Astrocyte (in vitro differentiated cells and primary cell): ENCODE data around the gene ARMH3. TPM values are rescaled to one million over a fixed set of nuclear protein-coding genes. Genes with fewer than 3 reads are reported as not detected.

ENCODE experiments used
- DNase-seq: peaks from one replicate; pipeline ENCODE4 v3.0.0-alpha.2; 2010; ENCODE audit warnings: low read depth
- FAIRE-seq: peaks from 2 replicates; lab custom pipeline; 2011; peaks lifted over from hg19 to GRCh38; lab: Jason Lieb, UNC
- H2AFZ ChIP-seq: 2 replicates; pipeline ENCODE4 v1.6.0; 2012; ENCODE audit warnings: low read depth, low read length, inconsistent platforms
- H3K27ac ChIP-seq: 2 replicates; pipeline ENCODE4 v1.5.1; 2011; ENCODE audit warnings: low read depth, low read length, inconsistent platforms
- H3K27me3 ChIP-seq: 2 replicates; pipeline ENCODE4 v1.6.0; 2011; ENCODE audit warnings: low read length, inconsistent platforms; ENCODE audit not compliant: insufficient read depth
- H3K36me3 ChIP-seq: 2 replicates; pipeline ENCODE4 v1.5.1; 2011; ENCODE audit warnings: low read length, inconsistent platforms; ENCODE audit not compliant: insufficient read depth
- H3K4me1 ChIP-seq: 2 replicates; pipeline ENCODE4 v1.5.1; 2011; ENCODE audit warnings: low read length, inconsistent platforms; ENCODE audit not compliant: insufficient read depth
- H3K4me2 ChIP-seq: 2 replicates; pipeline ENCODE4 v1.6.0; 2012; ENCODE audit warnings: low read length, inconsistent platforms
- H3K4me3 ChIP-seq: 2 replicates; pipeline ENCODE4 v1.5.1; 2011; ENCODE audit warnings: low read depth, mild to moderate bottlenecking, low read length, inconsistent platforms; ENCODE audit not compliant: insufficient read depth
- H3K79me2 ChIP-seq: 2 replicates; pipeline ENCODE4 v1.6.0; 2012; ENCODE audit warnings: mild to moderate bottlenecking, low read length, inconsistent platforms; ENCODE audit not compliant: insufficient read depth
- H3K9ac ChIP-seq: 2 replicates; pipeline ENCODE4 v1.6.0; 2012; ENCODE audit warnings: mild to moderate bottlenecking, low read length, inconsistent platforms
- H3K9me3 ChIP-seq: 2 replicates; pipeline ENCODE4 v1.5.1; 2012; ENCODE audit warnings: low read depth, mild to moderate bottlenecking, low read length, inconsistent platforms; ENCODE audit not compliant: insufficient read depth
- H4K20me1 ChIP-seq: 2 replicates; pipeline ENCODE4 v1.6.0; 2012; ENCODE audit warnings: low read length, inconsistent platforms; ENCODE audit not compliant: insufficient read depth
- H3K27ac Mint-ChIP-seq: one replicate; pipeline ENCODE4 v1.8.0; 2021; ENCODE audit warnings: mild to moderate bottlenecking, mixed read lengths; ENCODE audit not compliant: unreplicated experiment
- H3K27me3 Mint-ChIP-seq: one replicate; pipeline ENCODE4 v1.8.0; 2021; ENCODE audit warnings: low read depth, mixed read lengths; ENCODE audit not compliant: unreplicated experiment
- H3K36me3 Mint-ChIP-seq: one replicate; pipeline ENCODE4 v1.8.0; 2021; ENCODE audit warnings: low read depth, mixed read lengths; ENCODE audit not compliant: unreplicated experiment
- H3K4me1 Mint-ChIP-seq: one replicate; pipeline ENCODE4 v1.8.0; 2021; ENCODE audit warnings: low read depth, mixed read lengths; ENCODE audit not compliant: unreplicated experiment
- H3K4me3 Mint-ChIP-seq: one replicate; pipeline ENCODE4 v1.8.0; 2021; ENCODE audit warnings: mild to moderate bottlenecking, moderate library complexity, mixed read lengths; ENCODE audit not compliant: unreplicated experiment
- H3K9me3 Mint-ChIP-seq: one replicate; pipeline ENCODE4 v1.8.0; 2021; ENCODE audit warnings: mild to moderate bottlenecking, mixed read lengths; ENCODE audit not compliant: unreplicated experiment
- CTCF ChIP-seq: IDR thresholded peaks from 2 replicates; pipeline ENCODE4 v1.5.1; 2011; ENCODE audit warnings: low read depth, mild to moderate bottlenecking, inconsistent platforms, low read length, moderate library complexity; ENCODE audit not compliant: insufficient read depth
- EZH2 ChIP-seq: IDR thresholded peaks from 2 replicates; pipeline ENCODE4 v1.6.1; 2012; ENCODE audit warnings: mild to moderate bottlenecking, low read length, inconsistent platforms; ENCODE audit not compliant: insufficient read depth
- total RNA-seq: library from RNA; stranded (reverse); gene quantifications from 2 replicates; pipeline ENCODE4 v1.2.1, GENCODE V29; 2021

The ARMH3 gene
- total RNA-seq, 1 donor from 2014 or later, result 22.6 TPM

GRCh38 chr10:101833466-101833865 is 222.5 kb downstream of the ARMH3 start:
- FAIRE-seq, result no peak
- Mint-ChIP-seq H3K27me3 (no peaks in the 10 kb centered on the region), H3K36me3 (peaks cover 4% of the 10 kb centered on the region), H3K9me3 (no peaks in the 10 kb centered on the region), H3K27ac (no peak overlapping the region), H3K4me3 (no peak overlapping the region), H3K4me1 (peaks cover 10% of the 10 kb centered on the region)
- no peak overlapping the region for H2AFZ ChIP-seq
- H4K20me1 ChIP-seq, result peaks cover 10% of the 10 kb centered on the region
- H3K9ac ChIP-seq, result no peak overlapping the region
- no peak overlapping the region for H3K4me2 ChIP-seq
- no peaks in the 10 kb centered on the region for H3K79me2 ChIP-seq
- no peak for DNase-seq
- H3K27ac ChIP-seq, result no peak overlapping the region
- no peak overlapping the region for H3K4me3 ChIP-seq
- no peaks in the 10 kb centered on the region for H3K36me3 ChIP-seq
- H3K9me3 ChIP-seq, result no peaks in the 10 kb centered on the region
- no peaks in the 10 kb centered on the region for H3K27me3 ChIP-seq
- peaks cover 16% of the 10 kb centered on the region for H3K4me1 ChIP-seq
- TF ChIP-seq EZH2 (no peak), CTCF (no peak)

GRCh38 chr10:101832325-101832771 is 223.6 kb downstream of the ARMH3 start:
- Mint-ChIP-seq H3K4me1 (peaks cover 10% of the 10 kb centered on the region), H3K4me3 (no peak overlapping the region), H3K27ac (no peak overlapping the region), H3K36me3 (peaks cover 9% of the 10 kb centered on the region), H3K27me3 (no peaks in the 10 kb centered on the region), H3K9me3 (no peaks in the 10 kb centered on the region)
- DNase-seq (no peak), FAIRE-seq (no peak)
- H2AFZ ChIP-seq, result no peak overlapping the region
- H3K4me1 ChIP-seq, result peaks cover 16% of the 10 kb centered on the region
- H3K4me2 ChIP-seq, result no peak overlapping the region
- H4K20me1 ChIP-seq, result peaks cover 6% of the 10 kb centered on the region
- H3K36me3 ChIP-seq, result no peaks in the 10 kb centered on the region
- H3K27me3 ChIP-seq, result no peaks in the 10 kb centered on the region
- H3K79me2 ChIP-seq, result no peaks in the 10 kb centered on the region
- no peak overlapping the region for H3K4me3 ChIP-seq
- no peak overlapping the region for H3K27ac ChIP-seq
- no peak overlapping the region for H3K9ac ChIP-seq
- no peak for TF ChIP-seq EZH2
- TF ChIP-seq CTCF, result no peak
- no peaks in the 10 kb centered on the region for H3K9me3 ChIP-seq

- H3K79me2 ChIP-seq, result no peaks in the 10 kb centered on the region
- Mint-ChIP-seq H3K36me3 (peaks cover 13% of the 10 kb centered on the region), H3K4me1 (peaks cover 10% of the 10 kb centered on the region), H3K27me3 (no peaks in the 10 kb centered on the region), H3K9me3 (no peaks in the 10 kb centered on the region), H3K27ac (no peak overlapping the region), H3K4me3 (peak overlapping the region; percentile 78)
- FAIRE-seq (peak; percentile 70), DNase-seq (no peak)
- H3K4me3 ChIP-seq, result peak overlapping the region; percentile 65
- H3K27ac ChIP-seq, result no peak overlapping the region
- no peaks in the 10 kb centered on the region for H3K9me3 ChIP-seq
- no peak for TF ChIP-seq CTCF
- no peak for TF ChIP-seq EZH2
- H2AFZ ChIP-seq, result peak overlapping the region; percentile 85
- H3K36me3 ChIP-seq, result no peaks in the 10 kb centered on the region
- H3K27me3 ChIP-seq, result no peaks in the 10 kb centered on the region
- peaks cover 16% of the 10 kb centered on the region for H3K4me1 ChIP-seq
- H3K9ac ChIP-seq, result peak overlapping the region; percentile 47
- H3K4me2 ChIP-seq, result peak overlapping the region; percentile 97
- peaks cover 6% of the 10 kb centered on the region for H4K20me1 ChIP-seq
These were observed 224.7 kb downstream of the ARMH3 start for GRCh38 chr10:101831169-101831811.
